Upper lobe of left lung (tissue), 4 donors: ENCODE results near the gene PCSK1.
"Not testable (repeated sequence)": the region's sequence is repeated elsewhere in the genome, so short reads cannot be mapped to it uniquely, and the experiment has no call there.

Source experiments
- EP300 ChIP-seq, 4 donors: sonication (generic); formaldehyde crosslinking; IDR thresholded peaks; one replicate each; pipeline ENCODE4 v1.5.1; 2017; ENCODE audit warnings: antibody characterized with exemption in 4 of 4, control low read depth in 2 of 4
- POLR2A ChIP-seq, 4 donors: fragments of 450-650 bp; IDR thresholded peaks; one replicate each; pipeline ENCODE4 v1.5.1; 2016 to 2017; ENCODE audit warnings: antibody characterized with exemption in 4 of 4, mild to moderate bottlenecking in 2 of 4

- not testable (repeated sequence) for TF ChIP-seq EP300, POLR2A (IDR thresholded peaks at IDR 0.05)
Measured at GRCh38 chr5:96395295-96395694, 37.8 kb downstream of the PCSK1 start.
